ENCODE data around the gene BLCAP. TPM values are rescaled to one million over a fixed set of nuclear protein-coding genes. Genes with fewer than 3 reads are reported as not detected.
A peak's percentile ranks its signal among the peaks of the same experiment; 100 is the strongest.

The BLCAP gene
- polyA plus RNA-seq, 1 donor = 86.6 TPM

DNA sequence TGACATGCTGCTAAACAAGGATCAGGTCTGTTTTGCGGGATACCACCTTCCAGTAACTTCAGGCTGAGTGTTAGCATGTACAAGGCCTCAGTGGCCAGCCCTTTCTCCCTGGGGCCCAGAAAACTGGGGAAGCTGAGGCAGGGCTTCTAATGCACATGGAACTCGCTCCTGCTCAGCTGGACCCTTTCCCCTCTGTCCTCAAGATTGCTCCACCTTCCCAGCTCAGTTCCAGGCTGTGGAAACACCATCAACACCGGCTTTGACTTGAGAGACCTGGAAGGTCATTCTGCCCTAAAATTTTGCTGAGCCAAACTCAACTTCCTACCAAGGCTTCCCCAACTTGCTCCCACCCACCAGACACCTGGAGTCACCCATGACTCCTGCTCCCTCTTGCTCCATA lies 4.2 kb upstream of the BLCAP start:
- peaks cover 25% of the 10 kb centered on the region for H3K4me1 ChIP-seq (ENCODE audit: control insufficient read depth, insufficient read depth, low read length)
- H3K9me3 ChIP-seq (ENCODE audit: control insufficient read depth, low read depth, low read length) = no peaks in the 10 kb centered on the region
- no peak overlapping the region for H3K4me3 ChIP-seq (ENCODE audit: low read length)
- DNase-seq = no peak
- no peak overlapping the region for H3K27ac ChIP-seq (ENCODE audit: low read length)
- H3K36me3 ChIP-seq (ENCODE audit: control insufficient read depth, insufficient read depth, low read length) = no peaks in the 10 kb centered on the region
- no CpG with 5 or more reads among the region's 3 CpGs for WGBS (ENCODE audit: insufficient coverage, low lambda C conversion rate)
- no peaks in the 10 kb centered on the region for H3K27me3 ChIP-seq (ENCODE audit: control insufficient read depth, insufficient read depth, low read length)

DNA sequence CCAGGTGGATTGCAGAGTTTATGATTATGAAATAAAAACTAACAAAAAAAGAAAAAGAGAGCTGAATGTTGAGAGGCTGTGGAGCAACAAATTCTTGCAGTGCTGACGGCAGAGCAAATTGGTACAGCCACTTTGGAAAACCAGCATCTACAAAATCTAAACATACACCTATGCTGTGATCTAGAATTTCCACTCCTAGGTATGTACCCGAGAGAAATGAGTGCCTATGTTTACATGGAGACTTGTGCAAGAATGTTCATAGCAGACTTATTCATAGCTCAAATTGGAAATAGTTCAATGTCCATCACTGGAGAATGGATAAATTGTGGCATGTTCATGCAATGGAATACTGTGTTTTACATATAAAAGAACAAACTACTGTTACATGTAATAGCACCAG lies 3.0 kb upstream of the BLCAP start:
- H3K4me3 ChIP-seq (ENCODE audit: low read length) = no peak overlapping the region
- no peaks in the 10 kb centered on the region for H3K36me3 ChIP-seq (ENCODE audit: control insufficient read depth, insufficient read depth, low read length)
- H3K27ac ChIP-seq (ENCODE audit: low read length) = no peak overlapping the region
- H3K4me1 ChIP-seq (ENCODE audit: control insufficient read depth, insufficient read depth, low read length) = peaks cover 20% of the 10 kb centered on the region
- no CpG with 5 or more reads among the region's 2 CpGs for WGBS (ENCODE audit: insufficient coverage, low lambda C conversion rate)
- no peaks in the 10 kb centered on the region for H3K27me3 ChIP-seq (ENCODE audit: control insufficient read depth, insufficient read depth, low read length)
- no peaks in the 10 kb centered on the region for H3K9me3 ChIP-seq (ENCODE audit: control insufficient read depth, low read depth, low read length)
- no peak for DNase-seq

DNA sequence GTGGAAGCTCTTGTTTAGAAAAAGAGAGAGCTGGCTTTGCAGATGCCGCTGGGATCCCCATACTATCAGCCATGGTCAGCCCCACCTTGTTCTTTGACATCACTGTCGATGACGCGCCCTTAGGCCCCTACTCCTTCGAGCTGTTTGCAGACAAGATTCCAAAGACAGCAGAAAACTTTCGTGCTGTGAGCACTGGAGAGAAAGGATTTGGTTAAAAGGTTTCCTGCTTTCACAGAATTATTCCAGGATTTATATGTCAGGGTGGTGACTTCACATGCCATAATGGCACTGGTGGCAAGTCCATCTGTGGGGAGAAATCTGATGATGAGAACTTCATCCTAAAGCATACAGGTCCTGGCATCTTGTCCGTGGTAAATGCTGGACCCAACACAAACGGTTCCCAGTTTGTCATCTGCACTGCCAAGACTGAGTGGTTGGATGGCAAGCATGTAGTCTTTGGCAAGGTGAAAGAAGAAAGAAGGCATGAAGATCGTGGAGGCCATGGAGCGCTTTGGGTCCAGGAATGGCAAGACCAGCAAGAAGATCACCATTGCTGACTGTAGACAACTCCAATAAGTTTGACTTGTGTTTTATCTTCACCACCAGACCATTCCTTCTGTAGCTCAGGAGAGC lies 2.4 kb upstream of the BLCAP start:
- Histone ChIP-seq H3K36me3 (ENCODE audit: control insufficient read depth, insufficient read depth, low read length) (no peaks in the 10 kb centered on the region), H3K9me3 (ENCODE audit: control insufficient read depth, low read depth, low read length) (no peaks in the 10 kb centered on the region), H3K27ac (ENCODE audit: low read length) (no peak overlapping the region), H3K4me1 (ENCODE audit: control insufficient read depth, insufficient read depth, low read length) (peaks cover 20% of the 10 kb centered on the region), H3K4me3 (ENCODE audit: low read length) (no peak overlapping the region), H3K27me3 (ENCODE audit: control insufficient read depth, insufficient read depth, low read length) (no peaks in the 10 kb centered on the region)
- WGBS (ENCODE audit: insufficient coverage, low lambda C conversion rate) = 83% methylated on average over 2 of the region's 10 CpGs
- DNase-seq = no peak

DNA sequence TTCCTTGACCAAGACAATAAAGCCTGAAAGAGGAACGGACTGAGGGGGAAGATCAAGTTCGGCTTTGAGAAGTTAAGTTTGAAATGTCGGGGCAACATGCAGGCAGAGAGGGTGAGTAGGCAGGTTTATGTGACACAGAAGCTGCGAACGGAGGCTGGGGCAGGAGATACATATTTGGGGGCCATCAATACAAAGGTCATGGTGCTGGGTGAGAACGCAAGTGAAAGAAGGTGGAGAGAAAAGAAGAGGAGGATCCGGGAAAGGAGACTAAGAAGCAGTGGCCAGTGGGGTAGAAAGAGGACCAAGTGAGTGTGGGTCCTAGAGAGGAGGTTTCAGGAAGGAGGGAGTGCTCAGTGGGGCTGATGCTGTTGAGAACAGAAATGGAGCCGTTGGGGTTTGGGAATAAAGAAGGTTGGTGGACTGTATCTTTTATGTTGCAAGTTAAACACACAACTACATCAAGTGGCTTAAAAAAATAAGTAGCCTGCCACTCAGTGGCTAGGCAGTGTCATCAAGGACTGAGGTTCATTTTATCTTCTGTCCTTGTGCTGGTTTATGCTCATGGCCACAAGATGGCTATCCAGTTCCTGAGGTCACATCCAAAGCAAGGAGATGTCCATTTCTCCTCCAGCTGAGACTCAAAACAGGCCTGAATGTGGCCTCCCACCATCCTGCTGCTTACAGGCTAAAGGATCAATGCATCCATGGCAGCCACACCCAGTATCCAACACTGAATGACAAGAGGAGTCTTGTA lies 1.7 kb upstream of the BLCAP start:
- Histone ChIP-seq H3K9me3 (ENCODE audit: control insufficient read depth, low read depth, low read length) (no peaks in the 10 kb centered on the region), H3K36me3 (ENCODE audit: control insufficient read depth, insufficient read depth, low read length) (no peaks in the 10 kb centered on the region), H3K27me3 (ENCODE audit: control insufficient read depth, insufficient read depth, low read length) (no peaks in the 10 kb centered on the region), H3K4me3 (ENCODE audit: low read length) (no peak overlapping the region), H3K4me1 (ENCODE audit: control insufficient read depth, insufficient read depth, low read length) (peaks cover 22% of the 10 kb centered on the region), H3K27ac (ENCODE audit: low read length) (no peak overlapping the region)
- 61% methylated on average over 3 of the region's 8 CpGs for WGBS (ENCODE audit: insufficient coverage, low lambda C conversion rate)
- DNase-seq = no peak

DNA sequence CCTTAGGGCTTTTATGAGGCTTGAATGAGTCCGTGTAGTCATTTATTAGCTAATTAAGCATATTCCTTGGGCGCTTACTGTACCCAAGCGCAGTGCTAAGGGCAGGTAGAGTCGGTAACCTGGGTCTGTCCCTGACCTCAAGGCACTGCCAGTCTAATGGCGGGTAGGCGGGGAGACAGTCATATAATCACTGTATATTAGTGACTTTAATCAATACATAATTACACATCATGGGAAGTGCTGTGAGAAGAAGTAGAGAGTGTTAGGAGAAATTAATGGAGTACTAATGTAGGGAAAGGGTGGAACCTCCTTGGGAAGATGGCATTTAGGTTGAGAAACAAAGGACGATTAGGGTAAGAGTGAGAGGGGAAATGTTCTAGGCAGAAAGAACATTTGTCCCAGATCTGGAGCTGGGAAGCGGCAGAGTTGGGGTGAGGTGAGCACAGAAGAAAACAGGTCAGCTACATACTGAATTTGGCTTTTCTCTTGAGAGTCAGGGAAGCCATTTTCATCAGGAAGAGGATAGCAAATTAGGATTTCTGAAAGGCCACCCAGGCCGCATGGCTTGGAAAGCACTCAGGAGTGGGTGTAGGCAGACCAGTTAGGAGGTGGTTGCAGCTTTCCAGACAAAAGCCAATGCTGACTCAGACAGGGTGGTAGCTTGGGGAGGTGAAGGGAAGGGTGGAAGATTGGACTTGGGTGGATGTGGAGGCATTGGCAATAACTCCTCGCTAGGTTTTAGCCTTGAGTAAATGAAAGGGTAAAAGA lies 954 bp upstream of the BLCAP start:
- no peaks in the 10 kb centered on the region for H3K9me3 ChIP-seq (ENCODE audit: control insufficient read depth, low read depth, low read length)
- H3K4me1 ChIP-seq (ENCODE audit: control insufficient read depth, insufficient read depth, low read length) = peaks cover 28% of the 10 kb centered on the region
- peak overlapping the region; percentile 99 for H3K4me3 ChIP-seq (ENCODE audit: low read length)
- no peak for DNase-seq
- no peaks in the 10 kb centered on the region for H3K36me3 ChIP-seq (ENCODE audit: control insufficient read depth, insufficient read depth, low read length)
- WGBS (ENCODE audit: insufficient coverage, low lambda C conversion rate) = 78% methylated on average over 3 of the region's 10 CpGs
- peak overlapping the region; percentile 93 for H3K27ac ChIP-seq (ENCODE audit: low read length)
- no peaks in the 10 kb centered on the region for H3K27me3 ChIP-seq (ENCODE audit: control insufficient read depth, insufficient read depth, low read length)

DNA sequence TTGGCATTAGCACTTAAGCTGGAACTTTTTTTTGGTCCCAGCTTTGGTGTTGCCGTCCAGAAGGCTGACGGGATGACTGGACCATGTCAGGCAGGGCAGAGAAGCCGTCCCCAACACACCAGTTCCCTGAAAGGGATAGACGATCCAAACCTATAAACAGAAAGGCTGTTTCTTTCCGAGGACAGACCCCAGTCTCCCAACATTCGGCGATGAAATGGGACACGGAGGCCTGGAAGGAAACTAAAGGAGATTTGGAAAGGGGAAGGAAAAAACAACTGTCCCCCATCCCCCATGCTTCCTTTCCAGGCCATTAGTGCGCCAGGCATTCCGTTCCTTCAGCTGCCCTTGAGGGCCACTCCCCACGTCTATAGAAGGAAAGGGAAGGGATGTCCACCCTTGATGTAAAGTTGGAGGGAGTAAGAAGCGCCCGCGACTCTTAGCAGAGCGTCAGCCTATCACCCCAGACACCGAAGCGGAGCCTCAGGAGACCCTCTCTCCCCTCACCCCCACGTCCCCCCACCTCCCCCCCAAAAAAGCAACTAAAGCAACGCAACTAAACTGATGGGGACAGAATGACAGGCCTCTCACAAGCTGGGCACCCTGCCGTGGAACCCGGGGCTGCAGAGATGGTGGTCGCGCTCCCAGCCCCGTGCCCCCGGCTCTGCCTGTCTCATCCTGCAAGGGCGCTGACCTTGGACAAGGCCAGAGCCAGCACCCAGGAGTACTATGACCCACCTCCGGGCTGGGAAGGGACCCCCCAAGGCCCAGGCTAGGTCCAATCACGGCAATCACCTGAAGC lies 638 bp downstream of the BLCAP start:
- H3K27me3 ChIP-seq (ENCODE audit: control insufficient read depth, insufficient read depth, low read length) = no peaks in the 10 kb centered on the region
- H3K27ac ChIP-seq (ENCODE audit: low read length) = peak overlapping the region; percentile 93
- H3K9me3 ChIP-seq (ENCODE audit: control insufficient read depth, low read depth, low read length) = no peaks in the 10 kb centered on the region
- DNase-seq = peak in 1 of 2 donors; percentile 53
- H3K36me3 ChIP-seq (ENCODE audit: control insufficient read depth, insufficient read depth, low read length) = no peaks in the 10 kb centered on the region
- peaks cover 28% of the 10 kb centered on the region for H3K4me1 ChIP-seq (ENCODE audit: control insufficient read depth, insufficient read depth, low read length)
- H3K4me3 ChIP-seq (ENCODE audit: low read length) = peak overlapping the region; percentile 99
- WGBS (ENCODE audit: insufficient coverage, low lambda C conversion rate) = no CpG with 5 or more reads among the region's 28 CpGs

DNA sequence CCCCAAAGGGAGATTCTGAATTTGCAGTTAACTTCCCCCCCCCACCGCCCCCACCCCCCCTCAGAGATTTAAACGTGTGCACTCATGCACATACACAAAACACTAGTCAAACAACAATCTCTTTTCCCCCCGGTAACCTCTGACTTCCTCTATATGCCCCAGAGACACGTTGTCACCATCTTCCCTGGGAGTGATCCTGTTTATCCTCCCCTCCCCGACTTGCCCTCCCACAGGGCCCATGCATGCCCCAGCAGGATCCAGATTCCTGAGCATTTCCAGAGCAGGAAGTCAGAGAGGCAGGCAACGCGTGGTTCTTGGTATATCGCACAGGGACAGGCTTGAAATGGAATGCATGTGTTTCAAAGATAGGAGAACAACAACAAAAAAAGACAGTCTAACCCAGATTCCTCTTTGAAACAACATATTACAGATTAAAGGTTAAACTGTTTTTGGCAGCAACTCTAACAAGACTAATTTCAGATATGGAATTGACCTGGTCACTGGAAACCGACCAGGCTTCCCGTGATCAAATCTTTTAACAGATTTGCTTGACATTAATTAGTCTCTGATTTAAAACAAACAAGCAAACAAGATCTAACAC lies 1.3 kb downstream of the BLCAP start:
- H3K27me3 ChIP-seq (ENCODE audit: control insufficient read depth, insufficient read depth, low read length) = no peaks in the 10 kb centered on the region
- DNase-seq = peak in 1 of 2 donors; percentile 59
- 0% methylated on average over 2 of the region's 10 CpGs for WGBS (ENCODE audit: insufficient coverage, low lambda C conversion rate)
- H3K27ac ChIP-seq (ENCODE audit: low read length) = peak overlapping the region; percentile 93
- peaks cover 2% of the 10 kb centered on the region for H3K9me3 ChIP-seq (ENCODE audit: control insufficient read depth, low read depth, low read length)
- peaks cover 28% of the 10 kb centered on the region for H3K4me1 ChIP-seq (ENCODE audit: control insufficient read depth, insufficient read depth, low read length)
- H3K36me3 ChIP-seq (ENCODE audit: control insufficient read depth, insufficient read depth, low read length) = no peaks in the 10 kb centered on the region
- peak overlapping the region; percentile 99 for H3K4me3 ChIP-seq (ENCODE audit: low read length)

DNA sequence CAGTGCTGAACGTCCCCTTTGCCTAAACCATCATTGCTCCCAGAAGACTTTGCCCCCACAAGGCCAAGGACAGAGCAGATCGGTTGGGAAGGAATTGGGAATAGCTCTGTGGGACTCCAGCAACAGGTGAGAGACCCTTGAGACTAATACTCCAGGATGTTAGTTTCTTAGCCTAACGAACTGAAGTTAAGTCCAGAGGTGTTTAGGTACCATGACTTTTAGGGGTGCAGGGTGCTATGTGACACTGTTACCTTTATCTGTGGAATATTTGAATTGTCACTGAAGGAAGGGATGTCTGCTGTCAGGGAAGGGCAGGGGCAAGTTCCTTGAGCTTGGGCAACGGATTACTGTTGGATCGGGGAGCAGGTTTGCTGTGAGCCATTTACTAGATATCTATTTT lies 1.9 kb downstream of the BLCAP start:
- H3K36me3 ChIP-seq (ENCODE audit: control insufficient read depth, insufficient read depth, low read length) = peaks cover 1% of the 10 kb centered on the region
- H3K27ac ChIP-seq (ENCODE audit: low read length) = no peak overlapping the region
- WGBS (ENCODE audit: insufficient coverage, low lambda C conversion rate) = no CpG with 5 or more reads among the region's 5 CpGs
- no peaks in the 10 kb centered on the region for H3K27me3 ChIP-seq (ENCODE audit: control insufficient read depth, insufficient read depth, low read length)
- H3K4me1 ChIP-seq (ENCODE audit: control insufficient read depth, insufficient read depth, low read length) = peaks cover 28% of the 10 kb centered on the region
- H3K9me3 ChIP-seq (ENCODE audit: control insufficient read depth, low read depth, low read length) = peaks cover 7% of the 10 kb centered on the region
- no peak for DNase-seq
- no peak overlapping the region for H3K4me3 ChIP-seq (ENCODE audit: low read length)

DNA sequence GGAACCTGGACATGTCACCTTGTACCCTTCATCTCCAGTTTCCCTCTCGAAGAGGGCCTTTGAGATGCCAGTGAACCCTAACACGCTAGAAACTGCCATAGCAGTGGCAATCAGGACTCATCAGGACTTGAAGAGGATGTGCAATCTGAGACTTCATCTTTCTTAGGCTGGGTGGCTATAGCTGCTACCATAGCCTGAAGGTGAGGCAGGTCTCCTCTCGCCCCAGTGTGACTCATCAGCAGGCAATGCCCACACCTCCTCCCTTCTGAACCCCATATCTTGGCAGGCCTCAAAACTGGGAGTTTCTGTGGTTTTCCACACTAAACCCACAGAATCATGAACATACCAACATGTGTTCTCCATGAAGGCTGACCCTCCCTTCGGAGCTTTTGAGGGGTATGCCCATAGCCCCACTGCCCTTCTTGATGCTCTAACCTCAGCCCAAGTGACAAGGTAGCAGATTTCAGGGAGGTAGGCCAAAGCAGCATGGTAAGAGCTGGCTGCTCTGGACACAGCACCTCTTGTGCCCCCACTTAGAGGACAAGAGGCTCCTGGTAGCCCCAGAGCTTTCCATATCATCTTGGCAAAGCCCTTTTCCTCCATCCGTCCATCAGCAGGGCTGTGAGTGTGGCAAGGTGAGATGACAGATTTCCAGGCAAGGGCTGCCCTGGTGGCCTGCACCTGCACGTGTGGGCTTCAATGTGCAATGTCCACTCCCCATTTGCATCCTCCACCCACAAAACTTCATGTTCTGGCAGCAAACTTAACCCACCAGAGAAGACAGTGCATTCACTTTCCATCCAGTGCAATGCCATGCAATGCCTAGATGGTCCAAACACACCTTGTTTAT lies 2.6 kb downstream of the BLCAP start:
- Histone ChIP-seq H3K9me3 (ENCODE audit: control insufficient read depth, low read depth, low read length) (peaks cover 7% of the 10 kb centered on the region), H3K27me3 (ENCODE audit: control insufficient read depth, insufficient read depth, low read length) (no peaks in the 10 kb centered on the region), H3K4me1 (ENCODE audit: control insufficient read depth, insufficient read depth, low read length) (peaks cover 28% of the 10 kb centered on the region), H3K27ac (ENCODE audit: low read length) (peak overlapping the region; percentile 40), H3K4me3 (ENCODE audit: low read length) (no peak overlapping the region), H3K36me3 (ENCODE audit: control insufficient read depth, insufficient read depth, low read length) (peaks cover 7% of the 10 kb centered on the region)
- DNase-seq = no peak
- no CpG with 5 or more reads among the region's 6 CpGs for WGBS (ENCODE audit: insufficient coverage, low lambda C conversion rate)

Data from large intestine (tissue), 3 donors.